KMS-11 (cell line): ENCODE measurements around the gene PARD6G.

Source experiments
- H2AFZ ChIP-seq: fragments of 200-600 bp; sonication (generic); 2 replicates; pipeline ENCODE4 v1.6.1; 2016; ENCODE audit warnings: antibody characterized with exemption, mixed run types, low read depth
- H3K27ac ChIP-seq: fragments of 200-600 bp; sonication (generic); 2 replicates; pipeline ENCODE4 v1.6.1; 2016; ENCODE audit warnings: mild to moderate bottlenecking, mixed run types
- H3K27me3 ChIP-seq: fragments of 200-600 bp; sonication (generic); 2 replicates; pipeline ENCODE4 v1.6.1; 2017; ENCODE audit warnings: mild to moderate bottlenecking, low read depth, mixed run types, moderate library complexity; ENCODE audit not compliant: insufficient read depth
- H3K36me3 ChIP-seq: fragments of 200-600 bp; sonication (generic); 2 replicates; pipeline ENCODE4 v1.6.1; 2017; ENCODE audit warnings: mild to moderate bottlenecking, mixed run types; ENCODE audit not compliant: insufficient read depth
- H3K4me1 ChIP-seq: fragments of 200-600 bp; sonication (generic); 2 replicates; pipeline ENCODE4 v1.6.1; 2016; ENCODE audit warnings: mild to moderate bottlenecking, low read depth, mixed run types; ENCODE audit not compliant: poor library complexity, severe bottlenecking
- H3K4me2 ChIP-seq: fragments of 200-600 bp; sonication (generic); 2 replicates; pipeline ENCODE4 v1.7.0; 2016; ENCODE audit warnings: mild to moderate bottlenecking, mixed run types
- H3K4me3 ChIP-seq: fragments of 200-600 bp; sonication (generic); IDR thresholded peaks from 2 replicates; pipeline ENCODE4 v1.6.1; 2017; ENCODE audit warnings: low read depth, low read length, mixed read lengths; ENCODE audit not compliant: insufficient read depth
- H3K79me2 ChIP-seq: fragments of 200-600 bp; sonication (generic); 2 replicates; pipeline ENCODE4 v1.6.1; 2016; ENCODE audit warnings: low read depth, mixed run types; ENCODE audit not compliant: insufficient read depth
- H3K9ac ChIP-seq: fragments of 200-600 bp; sonication (generic); 2 replicates; pipeline ENCODE4 v1.6.1; 2016; ENCODE audit warnings: mild to moderate bottlenecking, mixed run types
- H4K20me1 ChIP-seq: fragments of 200-600 bp; sonication (generic); 2 replicates; pipeline ENCODE4 v1.6.1; 2016; ENCODE audit warnings: mild to moderate bottlenecking, mixed run types; ENCODE audit not compliant: insufficient read depth
- CTCF ChIP-seq: fragments of 200-600 bp; sonication (generic); conservative IDR thresholded peaks from 2 replicates; pipeline ENCODE4 v1.6.1; 2017; ENCODE audit warnings: low read depth, mild to moderate bottlenecking, antibody characterized with exemption, low read length, moderate library complexity, mixed read lengths

PARD6G gene

GRCh38 chr18:80163183-80163582 is 84.1 kb downstream of the PARD6G start:
- Histone ChIP-seq H3K4me3 (no peak overlapping the region), H3K4me2 (no peak overlapping the region), H3K79me2 (peaks cover 7% of the 10 kb centered on the region; the same call in 1 of the 2 replicates), H3K36me3 (0 out of 2 replicates have a peak, but pooled peaks cover 4% of the 10 kb centered on the region), H3K27ac (no peak overlapping the region), H3K9ac (no peak overlapping the region), H4K20me1 (no peaks in the 10 kb centered on the region), H3K27me3 (no peaks in the 10 kb centered on the region), H2AFZ (no peak overlapping the region), H3K4me1 (no peaks in the 10 kb centered on the region)
- no peak for TF ChIP-seq CTCF

- Histone ChIP-seq H3K27me3 (no peaks in the 10 kb centered on the region), H3K79me2 (peaks cover 10% of the 10 kb centered on the region; the same call in 1 of the 2 replicates), H3K9ac (no peak overlapping the region), H3K27ac (no peak overlapping the region), H3K36me3 (0 out of 2 replicates have a peak, but pooled peaks cover 4% of the 10 kb centered on the region), H3K4me3 (no peak overlapping the region), H3K4me1 (no peaks in the 10 kb centered on the region), H3K4me2 (no peak overlapping the region), H4K20me1 (no peaks in the 10 kb centered on the region), H2AFZ (no peak overlapping the region)
- no peak for TF ChIP-seq CTCF
Measured at GRCh38 chr18:80161781-80162417, 85.4 kb downstream of the PARD6G start.

GRCh38 chr18:80159713-80160636 is 87.3 kb downstream of the PARD6G start:
- peaks cover 20% of the 10 kb centered on the region; the same call in 1 of the 2 replicates for H3K79me2 ChIP-seq
- H3K9ac ChIP-seq: no peak overlapping the region
- H3K36me3 ChIP-seq: 0 out of 2 replicates have a peak, but pooled peaks cover 4% of the 10 kb centered on the region
- no peak for TF ChIP-seq CTCF
- H3K4me2 ChIP-seq: no peak overlapping the region
- no peak overlapping the region for H3K4me3 ChIP-seq
- no peaks in the 10 kb centered on the region for H3K27me3 ChIP-seq
- H3K27ac ChIP-seq: no peak overlapping the region
- no peaks in the 10 kb centered on the region for H4K20me1 ChIP-seq
- H3K4me1 ChIP-seq: no peaks in the 10 kb centered on the region
- H2AFZ ChIP-seq: no peak overlapping the region

DNA sequence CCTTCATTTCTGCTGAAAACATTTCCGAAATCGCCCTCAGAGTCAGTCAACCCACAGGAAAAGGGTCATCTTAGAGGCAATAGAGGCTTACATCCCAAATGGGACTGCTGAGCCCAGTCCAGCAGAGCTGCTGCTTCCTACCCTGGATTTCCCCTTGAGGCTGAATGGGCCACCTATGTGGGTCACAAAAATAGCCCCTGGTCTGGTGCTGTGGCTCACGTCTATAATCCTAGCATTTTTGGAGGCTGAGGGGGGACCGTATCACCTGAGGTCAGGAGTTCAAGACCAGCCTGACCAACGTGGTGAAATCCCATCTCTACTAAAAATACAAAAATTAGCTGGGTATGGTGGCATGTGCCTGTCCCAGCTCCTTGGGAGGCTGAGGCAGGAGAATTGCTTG is 88.9 kb downstream of the PARD6G start:
- Histone ChIP-seq H3K9ac (no peak overlapping the region), H3K27ac (no peak overlapping the region), H4K20me1 (no peaks in the 10 kb centered on the region), H3K4me1 (no peaks in the 10 kb centered on the region), H3K36me3 (0 out of 2 replicates have a peak, but pooled peaks cover 4% of the 10 kb centered on the region), H2AFZ (no peak overlapping the region), H3K27me3 (no peaks in the 10 kb centered on the region), H3K4me2 (no peak overlapping the region), H3K4me3 (no peak overlapping the region), H3K79me2 (peaks cover 31% of the 10 kb centered on the region; the same call in 1 of the 2 replicates)
- no peak for TF ChIP-seq CTCF
